Omental fat pad (tissue), 4 donors: ENCODE results near the gene SDK2. TPM values are rescaled to one million over a fixed set of nuclear protein-coding genes. Genes with fewer than 3 reads are reported as not detected.

Source experiments
- ATAC-seq: fragments of 150-250 bp; one replicate; pipeline ENCODE4 v1.9.1; 2016; ENCODE audit warnings: mild to moderate bottlenecking, moderate library complexity; ENCODE audit not compliant: low FRiP score
- DNase-seq: peaks from one replicate; pipeline ENCODE4 v3.0.0-alpha.2; 2019; ENCODE audit warnings: low spot score
- CTCF ChIP-seq, 3 donors: fragments of 450-650 bp; IDR thresholded peaks; one replicate each; pipeline ENCODE4 v1.5.1; 2016 to 2017; ENCODE audit warnings: antibody characterized with exemption in 3 of 3, mild to moderate bottlenecking in 3 of 3, moderate library complexity in 2 of 3
- total RNA-seq, 4 donors: library from RNA; depleted of rRNA; stranded (reverse); fragments of >200 nt; gene quantifications; one replicate each; pipeline ENCODE4 v1.1.0, GENCODE V29; 2016

Gene SDK2
- total RNA-seq, 4 donors from 2014 or later: 0.46 to 1.4 (median 0.64) TPM

GRCh38 chr17:73622381-73622780 is 21.9 kb downstream of the SDK2 start:
- no peak for ATAC-seq
- no peak for TF ChIP-seq CTCF (IDR thresholded peaks at IDR 0.05)
- no peak for DNase-seq

GRCh38 chr17:73621685-73622084 is 22.6 kb downstream of the SDK2 start:
- no peak for TF ChIP-seq CTCF (IDR thresholded peaks at IDR 0.05)
- no peak for ATAC-seq
- DNase-seq: no peak

- no peak for TF ChIP-seq CTCF (IDR thresholded peaks at IDR 0.05)
- no peak for ATAC-seq
Measured at GRCh38 chr17:73620414-73620813, 23.8 kb downstream of the SDK2 start.

GRCh38 chr17:73617501-73617900 is 26.7 kb downstream of the SDK2 start:
- DNase-seq: no peak
- no peak for TF ChIP-seq CTCF (IDR thresholded peaks at IDR 0.05)
- no peak for ATAC-seq

More at GRCh38 chr17:73620414-73620813, 23.8 kb downstream of the SDK2 start:
- no peak for DNase-seq

- DNase-seq (no peak), ATAC-seq (no peak)
- TF ChIP-seq CTCF (IDR thresholded peaks at IDR 0.05): no peak
Measured at GRCh38 chr17:73616873-73617404, 27.3 kb downstream of the SDK2 start.

- ATAC-seq: no peak
- DNase-seq: no peak
- TF ChIP-seq CTCF (IDR thresholded peaks at IDR 0.05): no peak
Measured at GRCh38 chr17:73616120-73616872, 27.9 kb downstream of the SDK2 start.

- TF ChIP-seq CTCF (IDR thresholded peaks at IDR 0.05): no peak
- DNase-seq: no peak
- no peak for ATAC-seq
Measured at GRCh38 chr17:73614256-73614655, 30.0 kb downstream of the SDK2 start.
